ENCODE measurements around the gene SLC1A3. TPM values are rescaled to one million over a fixed set of nuclear protein-coding genes. Genes with fewer than 3 reads are reported as not detected.
A peak's percentile ranks its signal among the peaks of the same experiment; 100 is the strongest.

The SLC1A3 gene
- total RNA-seq, 2 donors from 2014 or later, result 1.2 TPM; not detected in 1

DNA sequence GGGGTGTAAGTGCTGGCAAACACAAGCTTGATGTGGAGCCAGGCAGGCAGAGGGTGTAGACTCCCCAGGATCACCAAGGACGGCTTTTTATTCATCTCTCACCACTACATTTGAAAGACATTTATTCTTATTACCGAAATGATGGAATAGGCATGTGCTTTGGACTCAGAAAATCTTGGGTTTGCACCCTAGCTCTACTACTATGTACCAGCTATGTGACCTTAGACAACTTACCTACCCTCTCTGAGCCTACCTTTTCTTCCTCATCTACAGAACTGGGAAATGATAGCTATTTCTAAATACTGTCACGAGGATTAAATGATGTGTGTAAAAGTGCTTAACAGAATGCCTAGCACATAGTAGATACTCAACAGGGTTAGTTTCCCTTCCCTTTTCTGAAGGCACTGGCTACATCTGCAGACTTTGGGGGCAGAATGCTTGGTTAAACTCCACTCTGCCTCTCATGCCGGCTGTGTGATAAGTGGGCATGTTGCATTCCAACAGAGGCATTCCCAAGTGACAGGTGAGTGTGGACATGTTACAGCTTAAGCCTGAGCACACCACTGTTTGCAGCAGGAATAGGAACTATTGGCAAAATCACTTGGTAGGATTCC lies 94.8 kb downstream of the SLC1A3 start:
- Mint-ChIP-seq H3K4me1 (ENCODE audit: low read depth in 2 of 2) (no peaks in the 10 kb centered on the region), H3K4me3 (no peak overlapping the region), H3K27me3 (peaks cover 0 to 20% of the 10 kb centered on the region in 2 donors), H3K9me3 (no peaks in the 10 kb centered on the region), H3K36me3 (peaks cover 8% of the 10 kb centered on the region), H3K27ac (no peak overlapping the region)
- DNase-seq (ENCODE audit: low spot score), result no peak
- no peak for ATAC-seq

DNA sequence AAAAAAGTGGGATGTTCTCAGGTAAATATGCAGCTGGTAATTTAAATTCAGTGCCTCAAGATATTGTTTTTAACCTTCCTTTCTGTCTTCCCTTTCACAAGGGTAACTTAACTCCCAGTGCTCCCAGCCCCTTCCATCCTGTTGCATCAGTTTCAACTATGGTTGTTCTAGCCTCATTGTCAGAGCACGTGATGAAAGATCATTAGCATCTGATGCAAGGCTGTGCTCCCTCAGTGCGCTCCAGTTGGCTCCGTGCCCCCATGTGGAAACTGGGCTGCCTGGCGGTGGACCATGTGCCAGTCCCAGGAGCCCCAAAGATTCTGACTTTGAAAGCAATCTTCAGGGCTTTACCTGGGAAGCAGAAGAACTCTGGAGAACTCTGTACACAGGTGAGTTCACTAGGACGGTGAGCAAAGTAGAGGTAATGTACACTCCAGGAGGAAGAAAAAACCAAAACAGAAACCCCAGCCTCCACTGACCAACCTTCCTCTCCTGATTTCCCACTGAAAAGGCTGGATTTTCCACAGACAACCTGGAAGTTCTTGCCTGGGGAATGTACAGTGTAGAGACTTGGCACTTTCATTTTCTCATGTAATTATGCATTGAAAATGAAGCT lies 96.9 kb downstream of the SLC1A3 start:
- H3K4me1 Mint-ChIP-seq (ENCODE audit: low read depth in 2 of 2), result no peaks in the 10 kb centered on the region
- H3K27ac Mint-ChIP-seq, result no peak overlapping the region
- ATAC-seq, result no peak
- H3K36me3 Mint-ChIP-seq, result peaks cover 8% of the 10 kb centered on the region
- DNase-seq (ENCODE audit: low spot score), result no peak
- peaks cover 0 to 20% of the 10 kb centered on the region in 2 donors for H3K27me3 Mint-ChIP-seq
- no peaks in the 10 kb centered on the region for H3K9me3 Mint-ChIP-seq
- no peak overlapping the region for H3K4me3 Mint-ChIP-seq

DNA sequence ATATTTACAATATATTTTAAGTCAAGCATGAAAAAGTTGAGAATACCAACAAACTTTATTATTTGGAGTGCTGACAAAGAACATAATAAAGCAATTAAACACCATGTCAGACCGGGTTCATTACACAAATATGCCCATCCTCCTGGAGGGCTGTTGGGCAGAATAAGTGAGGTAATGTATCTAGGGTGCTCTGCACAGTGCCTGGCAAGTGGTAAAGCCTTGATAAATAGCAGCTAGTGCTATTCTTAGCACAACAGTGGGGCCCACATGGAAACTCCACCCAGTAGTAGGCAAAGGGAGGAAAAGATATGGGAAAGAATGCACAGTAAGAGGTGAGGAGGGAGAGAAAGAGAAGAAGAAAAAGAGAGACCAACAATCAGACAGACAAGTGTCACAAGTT lies 97.7 kb downstream of the SLC1A3 start:
- Mint-ChIP-seq H3K4me3 (no peak overlapping the region), H3K4me1 (ENCODE audit: low read depth in 2 of 2) (no peaks in the 10 kb centered on the region), H3K27ac (no peak overlapping the region), H3K27me3 (peaks cover 0 to 20% of the 10 kb centered on the region in 2 donors), H3K36me3 (peaks cover 8% of the 10 kb centered on the region), H3K9me3 (no peaks in the 10 kb centered on the region)
- DNase-seq (ENCODE audit: low spot score) (no peak), ATAC-seq (no peak)

DNA sequence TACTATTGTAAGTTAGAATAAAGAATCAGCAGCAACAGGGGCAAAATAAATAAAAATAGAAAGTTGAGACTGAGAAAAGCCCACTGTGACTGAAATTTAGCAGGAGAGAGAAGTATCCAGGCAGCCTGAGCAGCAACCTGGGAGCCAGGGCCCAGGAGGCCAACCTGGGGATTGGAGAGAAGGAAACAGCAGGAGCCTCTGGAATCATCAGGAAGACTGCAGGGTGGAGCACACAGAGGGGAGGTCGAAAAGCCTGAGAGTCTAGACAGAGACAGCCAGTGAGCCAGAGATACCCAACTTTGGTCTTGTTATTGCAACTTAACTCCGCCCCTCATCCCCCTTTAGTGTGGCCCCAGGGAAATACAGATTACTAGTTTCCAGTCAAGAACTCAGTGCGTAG lies 98.6 kb downstream of the SLC1A3 start:
- ATAC-seq (no peak), DNase-seq (ENCODE audit: low spot score) (no peak)
- H3K9me3 Mint-ChIP-seq, result no peaks in the 10 kb centered on the region
- peaks cover 8% of the 10 kb centered on the region for H3K36me3 Mint-ChIP-seq
- peak overlapping the region in 1 of 2 donors; percentile 6 for H3K27ac Mint-ChIP-seq
- no peak overlapping the region for H3K4me3 Mint-ChIP-seq
- H3K27me3 Mint-ChIP-seq, result peaks cover 0 to 20% of the 10 kb centered on the region in 2 donors
- H3K4me1 Mint-ChIP-seq (ENCODE audit: low read depth in 2 of 2), result no peaks in the 10 kb centered on the region

DNA sequence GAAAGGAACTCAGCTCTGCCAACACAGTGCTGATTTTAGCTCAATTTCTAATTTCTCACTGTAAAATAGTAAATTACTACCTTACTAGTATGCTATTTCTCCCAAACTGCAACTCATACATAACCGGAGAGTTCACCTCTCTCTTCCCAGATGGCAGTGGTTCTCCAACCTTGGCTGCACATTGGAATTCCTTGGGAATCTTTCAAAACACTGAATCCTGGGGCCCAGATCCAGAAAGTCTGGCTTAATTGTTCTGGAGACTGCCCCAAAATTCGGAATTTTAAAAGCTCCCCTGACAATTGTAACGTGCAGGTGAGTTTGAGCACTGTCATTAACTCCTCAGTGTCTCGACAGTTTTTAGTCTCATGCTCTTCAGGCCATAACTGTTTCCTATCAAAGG lies 100.3 kb downstream of the SLC1A3 start:
- DNase-seq (ENCODE audit: low spot score) (no peak), ATAC-seq (no peak)
- H3K4me1 Mint-ChIP-seq (ENCODE audit: low read depth in 2 of 2), result peaks cover 0 to 2% of the 10 kb centered on the region in 2 donors
- no peaks in the 10 kb centered on the region for H3K9me3 Mint-ChIP-seq
- peaks cover 0 to 13% of the 10 kb centered on the region in 2 donors for H3K27me3 Mint-ChIP-seq
- H3K27ac Mint-ChIP-seq, result no peak overlapping the region
- peaks cover 8% of the 10 kb centered on the region for H3K36me3 Mint-ChIP-seq
- H3K4me3 Mint-ChIP-seq, result no peak overlapping the region

DNA sequence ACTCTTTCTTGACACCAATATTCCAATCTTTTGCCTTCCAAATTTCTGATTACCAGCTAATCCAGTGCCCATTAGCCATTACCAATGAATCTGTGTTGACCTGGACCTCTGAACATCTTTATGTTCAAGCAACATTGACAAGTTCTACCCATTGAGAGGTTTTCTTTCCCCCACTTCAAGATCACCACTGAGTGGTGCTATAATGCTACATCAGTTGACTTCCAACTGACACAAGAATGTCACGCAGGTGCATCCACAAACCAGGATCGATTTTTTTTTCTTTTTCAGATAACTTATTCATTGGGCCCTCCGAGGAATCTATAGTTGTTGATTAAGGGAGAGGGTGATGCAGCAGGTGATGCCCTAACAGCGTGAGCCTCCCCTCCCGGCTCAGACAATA lies 102.6 kb downstream of the SLC1A3 start:
- Mint-ChIP-seq H3K27ac (no peak overlapping the region), H3K9me3 (no peaks in the 10 kb centered on the region), H3K4me1 (ENCODE audit: low read depth in 2 of 2) (peaks cover 0 to 2% of the 10 kb centered on the region in 2 donors), H3K36me3 (no peaks in the 10 kb centered on the region), H3K27me3 (peaks cover 0 to 12% of the 10 kb centered on the region in 2 donors), H3K4me3 (no peak overlapping the region)
- ATAC-seq (no peak), DNase-seq (ENCODE audit: low spot score) (no peak)

DNA sequence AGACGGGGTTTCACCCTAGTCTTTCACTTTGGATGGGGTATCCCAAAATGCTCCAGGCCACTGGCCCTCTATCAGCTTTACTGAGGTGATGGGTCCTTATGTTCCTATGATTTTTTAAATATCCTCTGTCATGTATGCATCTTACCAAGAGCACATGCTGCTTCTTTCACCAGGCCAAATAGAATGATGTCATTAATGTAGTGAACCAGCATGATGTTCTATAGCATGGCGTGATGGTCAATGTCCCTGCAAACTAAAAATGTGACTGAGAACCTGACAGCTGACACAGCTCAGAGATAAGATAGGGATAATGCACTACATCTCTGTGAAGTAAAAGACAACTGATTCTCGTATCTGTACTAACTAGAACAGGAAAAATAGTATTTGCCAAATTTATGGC lies 103.6 kb downstream of the SLC1A3 start:
- Mint-ChIP-seq H3K36me3 (no peaks in the 10 kb centered on the region), H3K27me3 (peaks cover 0 to 1% of the 10 kb centered on the region in 2 donors), H3K4me3 (no peak overlapping the region), H3K27ac (no peak overlapping the region), H3K4me1 (ENCODE audit: low read depth in 2 of 2) (peaks cover 0 to 2% of the 10 kb centered on the region in 2 donors), H3K9me3 (no peaks in the 10 kb centered on the region)
- ATAC-seq (no peak), DNase-seq (ENCODE audit: low spot score) (no peak)

DNA sequence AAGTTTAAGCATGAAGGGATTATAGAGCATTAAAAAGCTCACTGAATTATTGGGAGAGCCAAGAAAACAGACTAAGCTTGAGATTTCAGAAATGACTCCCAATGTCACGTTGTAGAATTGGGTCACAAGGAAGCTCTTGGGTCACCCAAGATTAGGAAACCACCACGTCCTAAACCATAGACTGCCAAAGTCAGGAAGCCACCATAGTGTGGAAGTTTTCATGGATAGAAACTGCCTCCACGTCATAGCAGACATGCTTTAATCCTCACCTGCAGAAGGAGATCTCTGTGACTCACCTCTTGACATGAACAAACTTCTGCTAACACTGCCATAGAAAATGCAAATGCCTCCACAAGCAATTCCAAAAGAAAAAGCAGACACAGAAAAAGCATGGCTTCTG lies 106.3 kb downstream of the SLC1A3 start:
- ATAC-seq (no peak), DNase-seq (ENCODE audit: low spot score) (no peak)
- H3K4me3 Mint-ChIP-seq, result no peak overlapping the region
- peaks cover 0 to 5% of the 10 kb centered on the region in 2 donors for H3K4me1 Mint-ChIP-seq (ENCODE audit: low read depth in 2 of 2)
- H3K9me3 Mint-ChIP-seq, result no peaks in the 10 kb centered on the region
- no peaks in the 10 kb centered on the region for H3K36me3 Mint-ChIP-seq
- no peak overlapping the region for H3K27ac Mint-ChIP-seq
- no peaks in the 10 kb centered on the region for H3K27me3 Mint-ChIP-seq

DNA sequence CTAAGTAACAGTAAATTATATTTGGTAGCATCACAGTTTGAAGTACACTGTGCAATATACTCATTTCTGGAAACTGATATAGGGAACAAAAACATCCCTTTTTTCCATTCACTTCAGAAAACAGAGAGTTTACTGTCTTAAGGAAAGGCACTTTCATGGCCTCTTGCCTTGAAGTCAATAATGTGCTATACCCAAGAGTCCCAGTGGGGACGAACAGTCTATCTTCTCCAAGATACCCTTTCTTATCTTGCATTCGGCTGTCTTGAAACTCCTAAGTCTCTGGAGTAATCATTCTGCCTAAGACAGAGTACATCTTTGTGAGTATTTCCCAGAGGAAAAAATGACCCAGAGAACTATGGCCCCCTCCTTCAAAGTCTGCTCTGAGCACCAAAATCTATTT lies 107.1 kb downstream of the SLC1A3 start:
- H3K9me3 Mint-ChIP-seq, result no peaks in the 10 kb centered on the region
- no peak for ATAC-seq
- peaks cover 0 to 5% of the 10 kb centered on the region in 2 donors for H3K4me1 Mint-ChIP-seq (ENCODE audit: low read depth in 2 of 2)
- H3K27me3 Mint-ChIP-seq, result no peaks in the 10 kb centered on the region
- no peak overlapping the region for H3K4me3 Mint-ChIP-seq
- no peak overlapping the region for H3K27ac Mint-ChIP-seq
- no peak for DNase-seq (ENCODE audit: low spot score)
- no peaks in the 10 kb centered on the region for H3K36me3 Mint-ChIP-seq

DNA sequence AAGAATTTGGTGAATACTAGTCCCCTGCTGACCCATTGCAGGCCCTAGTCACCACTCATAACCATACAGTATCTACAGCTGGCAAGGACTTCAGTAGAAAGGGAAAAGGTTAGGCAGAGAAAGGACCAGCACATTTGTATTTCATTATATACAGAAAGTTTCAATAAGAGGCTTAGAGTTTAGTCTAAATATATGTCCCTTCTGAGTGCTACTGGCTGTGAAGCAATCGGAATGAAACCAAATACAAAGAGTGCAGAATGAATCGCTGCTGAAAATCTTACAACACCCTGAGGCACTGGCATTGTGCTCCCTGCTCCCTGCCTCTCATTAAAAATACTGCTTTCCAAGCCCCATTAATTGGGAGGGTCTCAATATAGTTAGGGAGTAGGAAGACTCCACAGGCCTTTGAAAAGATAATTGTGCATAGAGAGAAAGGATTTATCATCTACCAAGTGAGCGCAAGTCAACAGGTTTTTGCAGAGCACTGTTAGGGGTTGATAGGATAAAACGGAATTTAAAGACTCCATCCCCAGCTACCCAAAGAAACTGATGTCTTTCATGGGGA lies 110.8 kb downstream of the SLC1A3 start:
- Mint-ChIP-seq H3K36me3 (no peaks in the 10 kb centered on the region), H3K27me3 (peaks cover 0 to 4% of the 10 kb centered on the region in 2 donors)
- ATAC-seq, result no peak

DNA sequence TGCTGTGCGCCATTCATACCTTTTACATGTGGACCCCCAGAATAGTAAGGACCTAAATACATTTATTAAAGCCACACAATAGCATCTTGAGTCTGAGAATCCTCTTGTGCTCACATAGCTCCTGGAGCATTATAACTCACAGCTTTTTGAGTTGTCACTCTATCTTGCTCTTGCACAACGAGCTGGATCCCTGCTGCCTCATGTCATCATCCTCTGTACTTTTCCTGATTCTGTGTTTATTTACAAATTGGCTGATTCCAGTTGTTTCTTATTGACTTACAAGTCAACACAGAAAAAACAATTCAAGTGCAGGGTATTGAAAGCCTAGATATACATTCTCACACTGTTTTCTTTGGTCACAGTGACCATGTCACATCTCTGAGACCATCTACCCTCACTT lies 112.9 kb downstream of the SLC1A3 start:
- H3K36me3 Mint-ChIP-seq, result no peaks in the 10 kb centered on the region
- no peak for DNase-seq (ENCODE audit: low spot score)
- peaks cover 0 to 7% of the 10 kb centered on the region in 2 donors for H3K27me3 Mint-ChIP-seq

More for the DNA sequence above, 110.8 kb downstream of the SLC1A3 start:
- Mint-ChIP-seq H3K4me3 (no peak overlapping the region), H3K4me1 (ENCODE audit: low read depth in 2 of 2) (peaks cover 0 to 5% of the 10 kb centered on the region in 2 donors), H3K9me3 (no peaks in the 10 kb centered on the region), H3K27ac (no peak overlapping the region)
- no peak for DNase-seq (ENCODE audit: low spot score)

DNA sequence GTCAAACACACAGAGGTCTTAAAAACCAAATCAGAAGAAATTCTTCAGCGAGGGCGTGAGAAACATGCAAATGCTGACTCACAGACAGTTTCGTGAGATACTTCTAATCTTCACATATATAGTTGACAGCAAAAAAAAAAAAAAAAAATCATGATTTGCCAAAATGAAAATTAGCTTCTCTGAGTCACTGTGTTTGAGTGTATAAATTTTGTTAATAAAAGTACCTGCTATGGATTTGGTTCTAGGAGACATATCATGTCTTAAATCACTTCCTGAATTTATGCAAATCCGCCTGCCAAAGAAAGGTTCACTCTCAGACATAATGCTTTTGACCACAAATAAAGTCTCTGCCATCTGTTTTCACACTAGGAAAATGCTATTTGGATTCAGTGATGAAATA lies 114.3 kb downstream of the SLC1A3 start:
- Mint-ChIP-seq H3K4me1 (ENCODE audit: low read depth in 2 of 2) (peaks cover 5 to 28% of the 10 kb centered on the region in 2 donors), H3K9me3 (peaks cover 3% of the 10 kb centered on the region)
- no peak for ATAC-seq

More for the DNA sequence above, 112.9 kb downstream of the SLC1A3 start:
- Mint-ChIP-seq H3K4me1 (ENCODE audit: low read depth in 2 of 2) (peaks cover 5 to 20% of the 10 kb centered on the region in 2 donors), H3K27ac (no peak overlapping the region), H3K9me3 (peaks cover 3% of the 10 kb centered on the region), H3K4me3 (no peak overlapping the region)
- no peak for ATAC-seq

DNA sequence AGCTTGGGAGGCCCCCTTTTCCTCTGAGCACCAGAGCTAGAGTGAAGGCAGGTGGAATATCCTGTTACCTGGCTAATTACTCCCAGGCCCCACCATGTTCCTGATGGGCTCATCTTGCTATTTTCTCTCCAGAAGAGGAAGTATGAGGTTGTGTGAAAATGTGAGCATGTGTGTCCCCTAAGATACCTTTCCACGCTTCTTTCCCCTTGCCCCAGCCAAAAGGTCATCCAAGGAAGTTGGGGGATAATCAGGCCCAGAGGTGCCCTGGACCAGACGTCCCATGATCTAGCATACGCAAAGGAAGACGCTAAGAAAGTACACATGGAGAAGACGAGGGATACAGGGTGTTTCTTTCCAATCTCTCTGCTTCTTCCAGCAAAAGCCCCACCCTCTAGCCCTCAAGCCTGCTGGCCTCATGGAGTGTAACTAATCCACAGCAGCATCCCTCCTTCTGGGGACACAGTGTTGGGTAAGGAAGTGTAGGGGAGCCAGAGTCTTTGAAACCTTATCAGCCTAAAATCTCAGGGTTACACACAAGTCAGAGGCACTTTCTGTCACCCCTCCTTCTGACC lies 115.3 kb downstream of the SLC1A3 start:
- H3K9me3 Mint-ChIP-seq, result peaks cover 3% of the 10 kb centered on the region
- peaks cover 5 to 28% of the 10 kb centered on the region in 2 donors for H3K4me1 Mint-ChIP-seq (ENCODE audit: low read depth in 2 of 2)
- H3K27ac Mint-ChIP-seq, result no peak overlapping the region
- DNase-seq (ENCODE audit: low spot score) (no peak), ATAC-seq (no peak)
- no peaks in the 10 kb centered on the region for H3K36me3 Mint-ChIP-seq
- H3K4me3 Mint-ChIP-seq, result no peak overlapping the region
- peaks cover 0 to 7% of the 10 kb centered on the region in 2 donors for H3K27me3 Mint-ChIP-seq

More for the DNA sequence above, 114.3 kb downstream of the SLC1A3 start:
- Mint-ChIP-seq H3K36me3 (no peaks in the 10 kb centered on the region), H3K27ac (no peak overlapping the region), H3K4me3 (no peak overlapping the region), H3K27me3 (peaks cover 0 to 7% of the 10 kb centered on the region in 2 donors)
- no peak for DNase-seq (ENCODE audit: low spot score)

DNA sequence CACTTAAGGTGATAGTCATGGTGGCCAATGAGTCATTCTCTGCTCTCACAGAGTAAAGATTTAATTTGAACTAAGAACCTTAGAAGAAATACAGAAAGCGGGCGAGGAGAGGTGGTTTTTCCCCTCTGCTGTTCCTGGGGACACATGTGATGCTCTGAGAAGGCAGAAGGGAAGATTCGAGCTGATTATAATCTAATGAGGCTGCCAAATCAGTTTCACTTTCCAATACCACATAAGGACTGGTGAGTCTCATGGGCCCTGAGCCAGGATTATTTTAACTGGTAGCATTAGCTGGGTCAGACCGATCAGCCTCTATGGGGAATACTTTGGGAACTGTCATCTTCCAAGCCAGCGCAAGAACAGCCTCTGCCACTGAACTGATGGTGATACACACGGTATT lies 116.5 kb downstream of the SLC1A3 start:
- no peaks in the 10 kb centered on the region for H3K36me3 Mint-ChIP-seq
- H3K4me1 Mint-ChIP-seq (ENCODE audit: low read depth in 2 of 2), result peaks cover 5 to 28% of the 10 kb centered on the region in 2 donors
- DNase-seq (ENCODE audit: low spot score), result no peak
- H3K9me3 Mint-ChIP-seq, result peaks cover 3% of the 10 kb centered on the region
- no peak for ATAC-seq
- H3K27me3 Mint-ChIP-seq, result peaks cover 0 to 7% of the 10 kb centered on the region in 2 donors
- H3K27ac Mint-ChIP-seq, result peak overlapping the region in 1 of 2 donors; percentile 23
- H3K4me3 Mint-ChIP-seq, result peak overlapping the region; percentile 49
